HCT116 (cell line): Measurements from ENCODE around the gene RASAL2.

Source experiments
- ATF3 ChIP-seq: IDR thresholded peaks from 2 replicates; pipeline ENCODE4 v1.6.1; 2012
- CEBPB ChIP-seq: IDR thresholded peaks from 2 replicates; pipeline ENCODE4 v1.6.1; 2012; ENCODE audit warnings: low read depth
- CTCF ChIP-seq, 3 experiments: fragments of 200-600 bp in 1 of 3; sonication (generic) in 1 of 3; IDR thresholded peaks in 2 of 3; conservative IDR thresholded peaks in 1 of 3; 2 replicates each; pipeline ENCODE4 v1.5.1; 2012 to 2017; ENCODE audit warnings: low read depth in 2 of 3, low read length in 2 of 3, antibody characterized with exemption in 1 of 3, borderline replicate concordance in 1 of 3, control low read depth in 1 of 3, mild to moderate bottlenecking in 1 of 3, mixed read lengths in 1 of 3, mixed run types in 1 of 3, moderate library complexity in 1 of 3; ENCODE audit not compliant: insufficient read depth in 1 of 3
- EZH2 ChIP-seq: fragments of 200-600 bp; sonication (generic); IDR thresholded peaks from 2 replicates; pipeline ENCODE4 v1.6.1; 2017; ENCODE audit warnings: antibody characterized with exemption, mixed run types
- EZH2phosphoT487 ChIP-seq: fragments of 200-600 bp; IDR thresholded peaks from 2 replicates; pipeline ENCODE4 v1.6.1; 2018; ENCODE audit warnings: antibody characterized with exemption, borderline replicate concordance
- JUND ChIP-seq: IDR thresholded peaks from 2 replicates; pipeline ENCODE4 v1.6.1; 2012
- POLR2A ChIP-seq: IDR thresholded peaks from 2 replicates; pipeline ENCODE4 v1.7.0; 2011; ENCODE audit warnings: borderline replicate concordance; ENCODE audit not compliant: insufficient read depth, insufficient read length; ENCODE audit errors: extremely low read depth
- POLR2AphosphoS5 ChIP-seq: IDR thresholded peaks from 2 replicates; pipeline ENCODE4 v1.6.1; 2011; ENCODE audit warnings: mild to moderate bottlenecking, low read depth, low read length, moderate library complexity
- REST ChIP-seq: IDR thresholded peaks from 2 replicates; pipeline ENCODE4 v1.6.1; 2012; ENCODE audit warnings: low read depth
- TCF7L2 ChIP-seq: IDR thresholded peaks from 2 replicates; pipeline ENCODE4 v1.7.0; 2011; ENCODE audit warnings: borderline replicate concordance, inconsistent platforms; ENCODE audit not compliant: insufficient read depth, insufficient read length; ENCODE audit errors: extremely low read depth

- TF ChIP-seq EZH2 (no peak), CTCF (IDR thresholded peaks at IDR 0.05 in 2 of 3, conservative IDR thresholded peaks at IDR 0.05 in 1 of 3; ENCODE audit: borderline replicate concordance in 1 of 3, insufficient read depth in 1 of 3, low read depth in 2 of 3, low read length in 2 of 3) (no peak), CEBPB (no peak), ATF3 (no peak), REST (no peak), POLR2AphosphoS5 (no peak), JUND (no peak), POLR2A (no peak), EZH2phosphoT487 (no peak), TCF7L2 (no peak)
Observed at GRCh38 chr1:178277793-178278530, 184.1 kb downstream of the RASAL2 start.
